Right renal cortex interstitium (tissue), 3 donors: ENCODE data around the gene PLA2G6. TPM values are rescaled to one million over a fixed set of nuclear protein-coding genes. Genes with fewer than 3 reads are reported as not detected.

Source experiments
- DNase-seq, 3 donors: peaks; one replicate each; pipeline ENCODE4 v3.0.0-alpha.2; 2013; ENCODE audit warnings: low read depth in 3 of 3, low spot score in 2 of 3
- polyA plus RNA-seq, 3 donors: library from polyadenylated mRNA; unstranded; fragments of 120-200 nt; gene quantifications; one replicate each; pipeline ENCODE4 v1.2.1, GENCODE V29; 2013; ENCODE audit not compliant: insufficient read length in 3 of 3

Gene PLA2G6
- polyA plus RNA-seq, 3 donors, result 29.3 to 42.3 (median 29.9) TPM

DNA sequence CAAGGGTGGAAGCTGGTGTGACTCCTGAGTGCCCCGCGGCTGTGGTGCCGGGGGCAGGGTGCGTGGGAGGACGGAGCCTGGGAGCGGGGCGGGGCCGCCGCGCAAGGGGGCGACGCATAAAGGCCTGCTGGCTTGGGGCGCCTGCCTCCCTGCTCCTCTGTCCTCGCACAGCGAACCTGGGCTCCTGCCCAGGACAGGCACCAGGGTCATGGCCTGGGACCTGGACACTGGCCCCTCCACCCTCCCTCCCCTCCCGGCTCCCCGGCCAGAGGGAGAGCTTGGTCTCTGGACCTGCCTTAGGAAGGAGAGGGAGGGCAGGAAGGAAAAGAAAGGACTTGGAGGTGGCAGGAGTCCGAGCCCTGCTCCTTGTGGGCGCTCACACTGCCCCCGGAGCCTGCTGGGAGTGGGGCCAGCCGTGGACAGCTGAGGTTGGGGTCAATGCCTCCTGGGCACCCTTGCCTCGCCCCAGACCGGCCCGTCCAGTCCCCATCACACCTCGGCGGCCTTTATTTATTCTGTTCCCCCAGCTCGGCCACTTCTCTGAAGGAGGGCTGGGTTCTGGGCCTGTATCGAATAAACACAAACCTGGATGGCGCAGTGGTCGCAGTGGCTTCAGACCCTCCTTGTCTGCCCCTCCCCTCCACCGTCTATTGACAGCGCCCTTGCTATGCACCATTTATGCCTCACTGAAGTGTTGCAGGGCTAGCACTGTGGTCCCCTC lies 106.4 kb downstream of the PLA2G6 start:
- no peak for DNase-seq

DNA sequence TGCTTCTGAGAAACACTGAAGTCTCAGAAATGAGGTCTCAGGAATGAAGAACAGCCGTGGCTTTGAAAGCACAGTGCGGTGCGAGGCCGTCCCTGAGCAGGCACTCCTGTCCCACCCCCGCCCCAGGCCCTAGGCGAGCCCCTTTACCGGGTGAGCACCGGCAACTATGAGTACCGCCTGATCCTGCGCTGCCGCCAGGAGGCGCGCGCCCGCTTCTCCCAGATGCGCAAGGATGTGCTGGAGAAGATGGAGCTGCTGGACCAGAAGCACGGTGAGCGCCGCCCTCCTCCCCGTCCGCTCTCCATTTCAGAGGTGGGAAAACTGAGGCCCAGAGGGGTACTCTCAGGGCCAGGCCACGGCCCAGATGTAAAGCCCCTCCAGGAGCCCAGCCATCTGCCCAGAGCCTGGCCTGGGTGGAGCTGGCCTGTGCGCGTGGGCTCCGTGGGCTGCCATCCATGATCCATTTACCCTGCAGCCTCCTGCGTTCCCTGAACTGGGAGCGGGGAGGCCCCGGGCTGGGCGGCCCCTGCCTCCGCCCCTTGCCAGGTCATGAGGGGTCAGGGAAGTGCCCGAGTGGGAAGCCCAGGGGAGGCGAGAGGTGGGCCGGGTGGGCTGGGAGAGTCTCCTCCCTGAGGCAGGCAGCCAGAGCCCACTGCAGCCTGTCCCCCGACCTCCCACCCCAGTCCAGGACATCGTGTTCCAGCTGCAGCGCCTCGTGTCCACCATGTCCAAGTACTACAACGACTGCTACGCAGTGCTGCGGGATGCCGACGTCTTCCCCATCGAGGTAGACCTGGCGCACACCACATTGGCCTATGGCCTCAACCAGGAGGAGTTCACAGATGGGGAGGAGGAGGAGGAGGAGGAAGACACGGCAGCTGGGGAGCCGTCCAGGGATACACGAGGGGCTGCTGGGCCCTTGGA lies 107.2 kb downstream of the PLA2G6 start:
- no peak for DNase-seq

DNA sequence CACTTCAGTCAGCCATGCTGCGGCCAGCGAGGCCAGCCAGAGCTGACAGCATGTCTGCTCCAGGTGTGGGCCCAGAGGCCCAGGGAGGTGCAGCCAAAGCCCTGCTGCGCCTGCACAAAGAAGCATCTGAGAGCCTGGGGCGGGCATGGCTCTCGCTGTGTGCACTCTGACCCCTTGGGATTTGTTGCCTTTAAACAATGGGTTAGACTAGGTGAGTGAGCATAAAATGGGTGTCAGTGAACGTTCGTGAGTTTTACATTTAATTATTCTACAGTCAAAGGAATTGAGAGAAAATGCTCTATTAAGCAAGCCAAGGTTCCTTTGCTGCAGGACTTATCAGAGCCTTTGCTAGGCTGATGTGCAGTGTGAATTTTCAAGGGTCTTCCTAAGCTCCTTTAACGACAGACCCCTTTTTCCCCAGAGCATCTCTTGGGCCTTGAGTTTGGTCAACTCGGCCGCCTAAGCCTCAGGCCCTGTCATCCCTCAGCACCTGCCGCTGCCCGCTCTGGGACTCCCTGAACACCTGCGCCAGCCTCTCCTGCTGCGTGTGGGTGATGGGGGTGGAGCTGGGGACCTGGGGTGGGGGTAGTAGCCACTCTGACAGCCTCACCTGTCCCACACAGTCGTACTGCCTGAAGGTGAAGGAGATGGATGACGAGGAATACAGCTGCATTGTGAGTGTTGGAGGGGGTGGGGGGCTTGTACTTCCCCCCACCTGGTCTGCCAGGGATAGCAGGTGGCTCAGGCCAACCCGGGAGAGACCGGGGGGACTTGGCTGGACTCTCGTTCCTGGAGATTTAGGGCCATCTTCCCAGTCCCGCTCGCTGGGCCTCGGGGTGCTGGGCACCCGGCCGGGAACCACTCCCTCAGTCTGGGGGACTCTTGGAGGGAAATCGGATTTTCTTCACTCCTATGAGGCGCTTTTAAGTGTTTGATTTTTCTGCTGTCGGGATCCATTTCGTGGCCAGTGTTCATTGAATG lies 108.2 kb downstream of the PLA2G6 start:
- DNase-seq, result no peak

DNA sequence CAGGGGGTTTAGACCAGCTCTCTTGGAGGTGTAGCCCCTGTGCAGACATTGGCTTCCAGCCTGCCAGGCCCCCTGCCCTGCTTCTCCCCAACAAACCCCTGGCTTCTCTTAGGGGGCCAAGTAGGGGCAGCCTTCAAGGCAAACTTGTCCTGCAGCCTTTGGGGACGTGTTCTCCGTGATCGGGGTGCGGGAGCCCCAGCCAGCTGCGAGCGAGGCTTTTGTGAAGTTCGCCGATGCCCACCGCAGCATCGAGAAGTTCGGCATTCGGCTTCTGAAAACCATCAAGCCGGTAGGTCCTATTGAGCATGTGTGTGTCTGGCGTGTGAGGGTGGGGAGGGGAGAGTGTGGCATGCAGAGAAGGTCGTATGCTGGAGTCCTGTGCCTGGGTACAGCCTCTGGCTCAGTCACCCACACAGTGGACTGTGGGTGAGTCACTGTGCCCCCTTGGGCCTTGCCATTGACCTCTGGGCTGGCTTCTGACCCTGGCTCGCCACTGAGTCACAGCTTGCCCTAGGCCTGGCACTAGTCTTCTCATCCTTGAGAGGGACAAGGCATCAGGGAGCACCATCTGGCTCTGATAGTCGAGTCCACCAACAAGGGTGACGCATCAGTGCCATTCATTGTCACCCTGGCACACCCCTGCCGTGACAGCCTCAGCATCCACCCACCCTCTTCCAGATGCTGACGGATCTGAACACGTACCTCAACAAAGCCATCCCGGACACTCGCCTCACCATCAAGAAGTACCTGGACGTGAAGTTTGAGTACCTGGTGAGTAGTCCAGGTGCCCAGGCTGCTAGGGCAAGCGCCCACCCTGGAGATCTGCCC lies 109.1 kb downstream of the PLA2G6 start:
- DNase-seq, result no peak

DNA sequence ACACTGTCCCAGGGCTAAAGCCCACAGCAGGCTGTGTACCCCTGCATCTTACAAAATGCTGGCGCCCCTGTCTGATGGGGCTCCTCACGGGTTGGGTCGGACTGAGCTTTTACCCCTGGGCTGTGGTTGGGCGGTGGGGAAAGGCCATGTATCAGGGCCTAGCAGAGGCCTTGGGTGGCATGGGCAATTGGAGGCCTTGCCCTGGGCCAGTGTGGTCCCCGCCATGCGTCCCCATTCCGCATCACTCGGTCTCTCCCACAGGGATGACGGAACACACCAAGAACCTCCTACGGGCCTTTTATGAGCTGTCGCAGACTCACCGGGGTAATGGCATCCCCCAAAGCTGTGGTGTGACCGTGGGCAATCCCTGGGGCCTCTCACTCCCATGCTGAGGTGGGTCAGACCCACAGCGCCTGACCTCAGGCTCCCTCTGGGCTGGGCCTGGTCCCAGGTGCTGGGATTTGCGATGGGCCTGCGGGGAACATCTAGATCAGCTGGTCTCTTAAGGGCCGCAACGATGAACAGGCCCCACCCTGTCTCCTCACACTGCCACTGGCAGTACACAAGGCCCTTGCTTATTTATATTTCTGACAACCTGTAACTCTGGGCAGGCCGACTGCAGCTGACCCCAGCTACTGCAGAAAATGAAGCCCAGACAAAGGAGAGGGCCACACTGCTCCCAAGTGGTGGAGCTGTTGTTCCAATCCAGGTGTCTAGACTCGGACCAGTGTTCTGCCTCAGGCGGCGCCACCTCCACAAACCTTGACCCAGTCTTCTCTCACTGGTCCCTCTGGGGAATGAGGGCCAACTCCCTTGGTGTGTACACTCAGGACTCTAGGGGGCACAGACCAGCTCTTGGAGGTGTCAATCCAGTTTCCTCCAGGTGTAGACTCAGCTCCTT lies 110.0 kb downstream of the PLA2G6 start:
- no peak for DNase-seq

DNA sequence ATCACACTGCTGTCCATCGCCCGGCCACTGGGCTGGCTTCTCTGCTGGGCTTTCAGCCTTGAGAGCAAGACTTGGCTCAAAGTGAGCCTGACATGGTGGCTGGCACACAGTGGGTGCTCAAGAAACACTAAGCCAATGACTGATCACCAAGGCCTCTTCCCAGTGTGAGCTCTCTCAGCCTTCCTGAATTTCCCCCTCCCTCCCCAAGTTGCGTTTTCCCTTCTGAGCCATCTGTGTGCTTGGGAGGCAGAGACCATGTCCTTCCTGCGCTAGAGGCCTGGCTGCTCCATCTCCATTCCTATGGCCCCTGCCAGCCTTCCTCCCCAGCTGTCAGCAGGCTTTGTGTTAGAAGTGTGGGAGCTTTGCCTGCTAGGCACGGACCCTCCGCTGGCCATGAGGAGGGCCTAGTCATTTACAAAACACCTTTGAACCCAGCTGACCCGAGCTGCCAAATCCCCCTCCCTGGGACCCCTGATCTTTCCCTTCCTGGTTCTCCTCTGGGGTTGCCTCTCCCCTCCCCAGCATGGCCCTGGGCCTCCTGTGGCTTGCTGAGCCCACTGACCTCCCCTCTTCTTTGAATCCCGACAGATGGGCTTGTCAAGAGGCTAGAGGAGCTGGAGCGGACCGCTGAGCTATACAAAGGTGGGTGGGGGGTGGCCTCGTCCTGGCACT lies 111.2 kb downstream of the PLA2G6 start:
- DNase-seq, result no peak

DNA sequence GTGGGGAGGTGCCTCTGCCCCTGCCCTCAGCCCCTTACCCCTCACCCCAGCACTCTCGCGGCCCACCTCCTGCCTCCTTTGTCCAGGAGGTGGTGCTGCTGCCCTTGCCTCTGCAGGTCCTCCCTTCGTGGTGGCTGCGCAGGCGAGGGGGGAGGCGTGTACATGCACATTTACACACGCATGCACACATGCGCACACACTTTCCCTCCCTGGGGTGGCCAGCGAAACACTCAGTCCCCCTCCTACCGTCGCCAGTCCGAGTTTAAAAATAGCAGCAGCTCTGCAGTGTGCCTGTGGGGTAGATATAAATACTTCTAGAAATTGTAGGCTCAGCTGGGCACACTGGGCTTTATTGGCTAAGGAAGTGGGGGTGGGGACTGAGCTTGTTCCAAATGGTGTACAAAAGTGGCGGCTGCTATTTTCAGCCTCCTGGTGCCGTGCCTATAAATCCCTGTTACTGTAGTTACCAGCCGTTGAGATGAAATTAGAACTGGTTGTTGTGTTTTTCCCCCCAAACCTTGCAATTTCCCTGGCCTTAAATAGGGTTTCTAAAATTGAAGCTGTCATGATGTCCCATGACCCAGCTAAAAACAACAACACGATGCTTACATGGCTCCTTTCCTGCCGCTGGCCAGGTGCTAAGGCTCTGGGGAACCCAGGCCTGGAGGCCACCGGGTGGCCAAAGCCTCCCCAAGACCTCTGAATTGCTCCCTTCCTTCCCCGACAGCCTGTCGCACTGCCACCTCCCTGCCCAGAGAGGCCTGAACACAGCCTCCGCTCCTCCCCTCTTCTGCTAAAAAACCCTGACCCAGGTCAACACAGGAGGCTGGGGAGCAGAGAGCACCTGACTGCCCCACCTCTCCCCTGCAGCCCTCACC lies 112.0 kb downstream of the PLA2G6 start:
- no peak for DNase-seq

DNA sequence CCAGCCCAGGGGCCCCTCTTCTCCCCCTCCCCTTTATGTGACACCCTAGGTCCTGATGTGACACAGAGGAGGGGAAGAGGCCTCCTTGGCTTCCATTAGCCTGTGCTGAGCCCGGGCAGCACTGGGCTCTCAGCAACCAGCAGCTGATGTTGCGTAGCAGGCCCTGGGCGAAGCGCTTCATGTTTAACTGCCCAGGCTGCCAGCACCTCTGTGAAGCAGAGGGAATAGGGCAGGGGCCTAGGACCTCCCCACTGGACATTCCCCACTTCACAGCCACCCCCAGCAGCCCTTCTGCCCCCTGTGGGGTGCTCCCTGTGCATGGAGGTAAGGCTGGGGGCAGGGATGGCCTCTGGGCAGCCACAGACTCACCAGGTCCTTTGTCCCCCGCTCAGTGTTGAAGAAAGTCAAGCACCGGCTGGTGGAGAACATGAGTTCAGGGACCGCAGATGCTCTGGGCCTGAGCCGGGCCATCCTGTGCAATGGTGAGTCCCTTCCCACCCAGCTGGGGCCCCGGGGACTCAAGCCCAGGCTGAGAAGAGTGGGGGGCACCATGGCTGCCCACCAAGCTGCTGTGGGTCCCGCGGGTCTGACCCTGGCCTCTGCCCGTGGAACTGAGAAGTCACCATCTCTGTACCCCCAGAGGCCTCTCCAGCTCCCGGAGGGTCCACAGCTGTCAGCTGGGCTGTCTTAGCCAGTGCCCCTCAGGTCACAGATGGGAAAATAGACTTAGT lies 112.8 kb downstream of the PLA2G6 start:
- DNase-seq, result no peak

DNA sequence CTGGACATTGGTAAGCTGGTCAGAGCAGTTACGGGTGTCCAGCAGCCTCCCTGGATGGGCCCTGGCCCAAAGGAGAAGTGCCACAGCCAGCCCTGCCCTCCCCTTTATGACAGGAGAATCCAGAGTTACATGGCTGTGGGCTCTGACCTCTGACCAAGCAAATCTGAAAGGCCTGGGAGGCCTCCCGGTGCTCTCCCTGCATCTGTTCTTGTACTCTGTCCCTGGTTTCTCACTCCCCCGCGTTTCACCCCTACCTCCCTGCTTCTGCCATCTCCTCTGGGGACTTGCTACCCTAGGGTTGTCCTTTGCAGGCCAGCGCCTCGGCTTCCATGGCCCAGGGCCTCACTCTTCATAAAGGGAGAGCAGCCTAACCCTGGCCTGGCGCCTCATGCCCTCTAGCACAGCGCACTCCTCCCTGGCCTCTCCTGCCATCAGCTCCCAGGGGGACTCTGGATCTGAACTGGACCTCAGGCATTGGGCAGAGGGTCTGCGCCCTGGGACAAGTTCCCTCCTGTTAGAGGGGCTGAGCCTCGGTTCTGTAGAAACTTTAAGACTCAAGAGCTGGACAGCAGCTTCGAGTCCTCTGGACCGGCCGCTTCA lies 113.8 kb downstream of the PLA2G6 start:
- no peak for DNase-seq

DNA sequence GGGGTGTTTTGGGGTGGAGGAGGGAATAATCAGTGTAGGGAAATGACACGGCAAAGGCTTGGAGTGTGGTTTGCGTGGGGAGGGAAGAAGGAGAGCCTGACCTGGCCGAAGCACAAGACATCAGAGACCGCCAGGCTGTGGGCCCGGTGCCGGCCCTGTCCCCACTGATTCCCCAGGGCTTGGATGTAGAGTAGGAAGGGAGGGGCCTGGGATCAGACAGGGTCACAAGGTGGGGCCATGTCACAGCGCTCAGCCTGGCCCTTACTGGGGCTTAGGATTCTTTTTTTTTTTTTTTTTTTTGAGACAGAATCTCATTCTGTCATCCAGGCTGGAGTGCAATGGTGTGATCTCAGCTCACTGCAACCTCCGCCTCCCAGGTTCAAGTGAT lies 114.6 kb downstream of the PLA2G6 start:
- DNase-seq, result no peak

DNA sequence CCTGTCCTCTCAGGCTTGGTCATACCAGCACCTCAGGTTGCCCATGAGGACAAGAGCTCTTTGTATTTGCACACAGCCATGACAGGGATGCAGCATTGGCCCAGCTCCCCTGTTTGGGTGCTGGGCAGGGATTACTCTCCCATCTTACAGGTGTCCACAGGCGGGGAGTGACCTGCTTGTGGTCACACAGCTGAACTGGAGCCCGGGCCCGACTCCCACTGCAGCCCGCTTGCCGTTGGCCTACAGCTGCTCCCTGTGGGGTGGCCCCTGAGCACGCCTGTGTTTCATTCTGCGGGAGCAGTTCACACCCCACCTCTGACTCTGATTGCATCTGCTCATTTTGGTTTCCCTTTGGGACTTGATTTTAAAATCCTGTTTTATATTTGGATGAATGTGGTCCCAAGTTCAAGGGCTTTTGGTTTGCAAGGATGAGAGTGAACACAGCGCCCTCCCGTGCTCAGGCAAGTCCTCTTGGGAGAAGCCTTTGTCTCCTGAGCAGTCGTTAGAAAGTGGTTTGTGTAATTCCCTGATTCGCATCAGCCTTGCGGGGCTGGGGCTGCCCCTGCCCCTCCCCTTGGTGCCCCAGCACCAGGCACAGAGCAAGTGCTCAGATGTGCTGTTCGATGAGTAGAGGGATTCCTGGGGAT lies 115.1 kb downstream of the PLA2G6 start:
- DNase-seq, result no peak

DNA sequence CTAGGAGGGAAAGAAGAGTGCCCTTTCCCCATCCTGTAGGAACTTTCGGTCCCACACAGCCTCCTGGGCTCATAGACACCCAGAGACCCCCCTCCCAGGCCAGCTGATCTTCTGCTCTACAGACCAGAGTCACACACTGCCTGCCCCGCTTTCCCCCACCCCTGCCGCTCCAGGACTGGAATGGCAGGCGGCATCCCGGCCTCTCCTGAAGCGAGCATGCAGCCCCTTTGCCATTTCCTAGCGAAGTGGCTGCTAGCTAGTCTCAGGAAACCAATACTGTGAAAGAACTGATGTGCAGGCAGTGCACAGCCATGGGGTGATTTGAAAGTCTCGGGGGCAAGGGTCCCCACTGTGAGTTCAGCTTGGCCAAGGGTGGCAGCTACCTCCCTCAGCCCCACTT lies 116.1 kb downstream of the PLA2G6 start:
- DNase-seq, result no peak

DNA sequence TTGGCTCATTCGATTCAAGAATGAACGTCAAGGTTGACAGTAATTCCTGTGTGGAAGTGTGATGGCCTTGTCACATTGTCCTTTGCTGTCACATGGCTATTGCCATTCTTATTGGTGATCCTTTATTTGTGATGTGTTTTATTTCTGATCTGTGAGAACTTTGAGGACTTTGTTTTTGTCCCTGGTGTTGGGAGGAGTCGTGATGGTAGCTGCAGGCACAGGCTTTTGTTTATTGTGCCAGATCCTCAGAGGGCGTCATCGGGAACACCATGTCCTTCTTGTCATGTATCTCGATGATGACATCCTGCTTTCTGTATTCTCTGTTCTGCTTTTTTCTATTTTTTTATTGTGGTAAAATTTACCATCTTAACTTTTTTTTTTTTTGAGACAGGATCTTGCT lies 118.8 kb downstream of the PLA2G6 start:
- DNase-seq, result no peak
